ENCODE data around the gene HPCA.
A peak's percentile ranks its signal among the peaks of the same experiment; 100 is the strongest.
"Not testable (repeated sequence)": the region's sequence is repeated elsewhere in the genome, so short reads cannot be mapped to it uniquely, and the experiment has no call there.

The HPCA gene

GRCh38 chr1:32903991-32904785 is 17.9 kb downstream of the HPCA start:
- no peak for DNase-seq

GRCh38 chr1:32904797-32905196 is 18.5 kb downstream of the HPCA start:
- no peak for DNase-seq

GRCh38 chr1:32905588-32905987 is 19.3 kb downstream of the HPCA start:
- not testable (repeated sequence) for DNase-seq

GRCh38 chr1:32906654-32907053 is 20.4 kb downstream of the HPCA start:
- DNase-seq = no peak

- no peak for DNase-seq
Observed at GRCh38 chr1:32907435-32907834, 21.1 kb downstream of the HPCA start.

GRCh38 chr1:32910319-32910718 is 24.0 kb downstream of the HPCA start:
- no peak for DNase-seq

- DNase-seq = no peak
Observed at GRCh38 chr1:32915766-32916706, 29.7 kb downstream of the HPCA start.

- no peak for DNase-seq
Observed at GRCh38 chr1:32917521-32917920, 31.2 kb downstream of the HPCA start.

- no peak for DNase-seq
Observed at GRCh38 chr1:32918179-32918578, 31.9 kb downstream of the HPCA start.

GRCh38 chr1:32919811-32920733 is 33.8 kb downstream of the HPCA start:
- no peak for DNase-seq

GRCh38 chr1:32920833-32921232 is 34.5 kb downstream of the HPCA start:
- DNase-seq = no peak

GRCh38 chr1:32924881-32925344 is 38.6 kb downstream of the HPCA start:
- no peak for DNase-seq

- peak; percentile 12 for DNase-seq
Observed at GRCh38 chr1:32925403-32926162, 39.3 kb downstream of the HPCA start.

- no peak for DNase-seq
Observed at GRCh38 chr1:32926562-32926961, 40.3 kb downstream of the HPCA start.

GRCh38 chr1:32927441-32927840 is 41.1 kb downstream of the HPCA start:
- DNase-seq = no peak

GRCh38 chr1:32928285-32928684 is 42.0 kb downstream of the HPCA start:
- DNase-seq = no peak

- DNase-seq = no peak
Observed at GRCh38 chr1:32928715-32929114, 42.4 kb downstream of the HPCA start.

- no peak for DNase-seq
Observed at GRCh38 chr1:32929366-32929765, 43.1 kb downstream of the HPCA start.

GRCh38 chr1:32931760-32932159 is 45.5 kb downstream of the HPCA start:
- no peak for DNase-seq

- DNase-seq = no peak
Observed at GRCh38 chr1:32933742-32934322, 47.5 kb downstream of the HPCA start.

- DNase-seq = no peak
Observed at GRCh38 chr1:32934535-32934934, 48.2 kb downstream of the HPCA start.

- DNase-seq = no peak
Observed at GRCh38 chr1:32937061-32937460, 50.8 kb downstream of the HPCA start.

Data from SHP77 treated with DMSO at 0.1 percent for 48 hours (cell line).